ENCODE results near the gene NCAPG2.

NCAPG2 gene

DNA sequence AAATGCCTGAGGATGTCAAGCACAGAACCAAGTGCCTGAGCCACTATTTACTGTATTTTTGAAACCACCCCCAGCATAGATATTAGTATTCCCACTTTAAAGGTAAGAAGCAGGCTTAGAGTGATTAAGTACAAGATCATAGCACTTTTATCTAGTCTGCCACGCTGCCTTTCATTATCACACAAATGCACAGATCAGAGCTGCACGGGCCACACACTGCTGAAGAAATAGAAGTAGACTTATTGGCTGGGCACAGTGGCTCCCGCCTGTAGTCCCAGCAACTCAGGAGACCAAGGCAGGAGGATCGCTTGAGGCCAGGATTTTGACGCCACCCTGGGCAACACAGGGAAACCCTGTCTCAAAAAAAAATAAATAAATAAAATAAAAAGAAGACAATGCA, 38.2 kb downstream of the NCAPG2 start:
- TF ChIP-seq, protein P1, sequence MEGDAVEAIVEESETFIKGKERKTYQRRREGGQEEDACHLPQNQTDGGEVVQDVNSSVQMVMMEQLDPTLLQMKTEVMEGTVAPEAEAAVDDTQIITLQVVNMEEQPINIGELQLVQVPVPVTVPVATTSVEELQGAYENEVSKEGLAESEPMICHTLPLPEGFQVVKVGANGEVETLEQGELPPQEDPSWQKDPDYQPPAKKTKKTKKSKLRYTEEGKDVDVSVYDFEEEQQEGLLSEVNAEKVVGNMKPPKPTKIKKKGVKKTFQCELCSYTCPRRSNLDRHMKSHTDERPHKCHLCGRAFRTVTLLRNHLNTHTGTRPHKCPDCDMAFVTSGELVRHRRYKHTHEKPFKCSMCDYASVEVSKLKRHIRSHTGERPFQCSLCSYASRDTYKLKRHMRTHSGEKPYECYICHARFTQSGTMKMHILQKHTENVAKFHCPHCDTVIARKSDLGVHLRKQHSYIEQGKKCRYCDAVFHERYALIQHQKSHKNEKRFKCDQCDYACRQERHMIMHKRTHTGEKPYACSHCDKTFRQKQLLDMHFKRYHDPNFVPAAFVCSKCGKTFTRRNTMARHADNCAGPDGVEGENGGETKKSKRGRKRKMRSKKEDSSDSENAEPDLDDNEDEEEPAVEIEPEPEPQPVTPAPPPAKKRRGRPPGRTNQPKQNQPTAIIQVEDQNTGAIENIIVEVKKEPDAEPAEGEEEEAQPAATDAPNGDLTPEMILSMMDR (IDR thresholded peaks at IDR 0.05; ENCODE audit: low read depth, low read length): no peak
- no peak for DNase-seq (ENCODE audit: extremely low read depth, low read depth)

DNA sequence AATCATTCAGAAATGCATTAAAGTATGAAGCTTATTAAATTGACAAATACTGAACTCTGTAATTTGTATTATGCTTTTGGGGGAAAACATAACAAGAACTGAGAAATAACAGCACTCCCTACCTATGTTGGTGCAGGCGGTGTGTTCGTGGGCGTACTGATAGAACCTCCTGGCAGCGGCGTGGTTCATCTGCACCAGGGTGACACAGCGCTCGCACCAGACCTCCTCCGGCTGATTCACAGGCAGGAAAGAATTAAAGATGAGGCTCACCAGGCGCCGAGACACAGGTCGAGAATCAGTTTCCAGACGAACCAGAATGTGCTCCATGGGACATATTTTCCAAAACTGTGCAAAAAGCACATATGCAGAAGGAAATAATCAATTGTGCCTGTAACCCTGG, 40.2 kb downstream of the NCAPG2 start:
- DNase-seq (ENCODE audit: extremely low read depth, low read depth): no peak
- TF ChIP-seq, protein P1 (IDR thresholded peaks at IDR 0.05; ENCODE audit: low read depth, low read length): no peak

DNA sequence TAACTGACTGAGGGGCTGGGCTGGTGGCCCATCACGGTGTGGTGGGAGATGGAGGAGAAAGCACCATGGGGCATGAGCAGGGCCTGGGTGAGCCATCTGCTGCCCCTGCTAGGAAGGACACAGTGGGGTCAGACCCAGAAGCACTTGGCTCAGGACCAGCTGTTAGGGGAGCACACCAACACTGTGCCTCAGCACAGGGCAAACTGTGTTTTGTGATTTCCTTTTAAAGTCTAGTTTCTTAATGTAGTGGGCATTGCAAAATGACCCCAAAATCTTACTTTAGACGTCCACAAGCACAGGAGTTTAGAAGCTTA, 41.2 kb downstream of the NCAPG2 start:
- TF ChIP-seq, protein P1 (IDR thresholded peaks at IDR 0.05; ENCODE audit: low read depth, low read length): no peak

DNA sequence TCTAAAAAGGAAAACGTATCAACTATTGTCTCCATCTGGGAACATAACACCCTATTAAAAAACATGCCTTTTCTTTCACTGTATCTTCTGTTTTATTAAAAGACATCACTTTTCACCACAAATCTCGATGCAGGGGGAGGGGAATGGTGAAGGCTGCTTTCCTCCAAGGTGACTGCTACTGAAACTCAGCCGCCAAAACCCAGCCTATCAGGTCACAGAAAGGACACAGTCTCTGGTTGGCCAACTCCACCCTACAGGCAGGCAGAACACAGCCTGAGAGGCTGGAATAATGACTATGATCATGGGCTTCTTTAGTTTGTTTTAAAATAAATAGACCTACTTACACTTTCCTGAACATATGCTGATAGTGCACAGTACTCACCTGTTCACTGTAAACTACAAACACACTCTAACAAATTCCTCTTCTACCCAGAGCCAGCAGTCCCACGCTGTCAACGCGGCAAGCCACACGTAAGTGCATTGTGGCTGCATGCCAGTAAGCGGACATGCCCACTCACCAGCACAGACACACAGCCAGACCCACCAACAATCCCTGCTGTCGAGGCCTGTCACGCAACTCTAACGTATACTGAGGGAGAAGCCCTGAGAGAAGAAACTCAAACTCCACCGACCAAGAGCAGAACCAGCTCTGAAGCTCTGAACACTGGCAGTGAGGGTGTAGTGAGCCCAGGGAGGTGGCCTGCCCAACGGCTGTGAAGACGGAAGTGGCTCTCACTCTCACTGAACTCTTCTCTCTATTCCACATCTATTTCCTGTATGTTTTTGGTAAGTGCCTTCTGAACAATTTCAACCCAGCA, 41.8 kb downstream of the NCAPG2 start:
- TF ChIP-seq, protein P1 (IDR thresholded peaks at IDR 0.05; ENCODE audit: low read depth, low read length): no peak
- DNase-seq (ENCODE audit: extremely low read depth, low read depth): no peak

More for the DNA sequence above, 41.2 kb downstream of the NCAPG2 start:
- DNase-seq (ENCODE audit: extremely low read depth, low read depth): no peak

DNA sequence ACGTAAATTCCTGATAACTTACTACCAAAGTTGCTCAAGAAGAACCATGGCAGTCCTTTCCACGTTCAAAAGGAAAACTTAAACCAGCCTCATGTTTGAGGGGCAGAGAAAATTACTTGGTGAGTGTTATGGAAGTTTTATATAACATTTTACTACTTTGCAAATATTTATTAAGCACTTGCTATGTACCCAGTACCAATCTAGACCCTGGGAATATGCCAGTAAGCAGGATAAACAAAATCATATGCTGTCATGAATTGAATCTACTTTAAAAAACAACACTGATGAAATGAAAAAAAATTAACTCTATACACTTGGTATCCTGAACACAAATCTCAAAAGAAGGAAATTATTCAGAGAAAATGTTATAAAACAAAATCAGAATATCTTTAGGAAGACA, 46.1 kb downstream of the NCAPG2 start:
- TF ChIP-seq, protein P1 (IDR thresholded peaks at IDR 0.05; ENCODE audit: low read depth, low read length): no peak
- no peak for DNase-seq (ENCODE audit: extremely low read depth, low read depth)

DNA sequence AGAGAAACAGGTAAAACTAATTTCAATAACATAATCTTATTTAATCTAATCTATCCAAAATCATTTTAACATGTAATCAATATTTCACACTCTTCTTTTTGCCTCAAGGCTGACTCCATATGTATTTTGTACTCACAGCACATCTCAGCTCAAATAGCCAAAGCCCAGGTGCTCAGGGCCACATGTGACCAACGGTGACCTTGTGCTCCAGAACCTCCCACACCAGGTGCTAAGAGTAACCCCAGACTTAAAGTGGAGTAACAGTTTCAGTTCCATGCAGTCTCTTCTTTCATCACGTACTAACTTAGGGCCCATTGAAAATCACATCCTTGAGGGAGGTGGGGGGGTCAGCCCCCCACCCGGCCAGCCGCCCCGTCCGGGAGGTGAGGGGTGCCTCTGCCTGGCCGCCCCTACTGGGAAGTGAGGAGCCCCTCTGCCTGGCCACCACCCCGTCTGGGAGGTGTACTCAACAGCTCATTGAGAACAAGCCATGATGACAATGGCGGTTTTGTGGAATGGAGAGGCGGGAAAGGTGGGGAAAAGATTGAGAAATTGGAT, 47.3 kb downstream of the NCAPG2 start:
- TF ChIP-seq, protein P1 (IDR thresholded peaks at IDR 0.05; ENCODE audit: low read depth, low read length): no peak
- no peak for DNase-seq (ENCODE audit: extremely low read depth, low read depth)

DNA sequence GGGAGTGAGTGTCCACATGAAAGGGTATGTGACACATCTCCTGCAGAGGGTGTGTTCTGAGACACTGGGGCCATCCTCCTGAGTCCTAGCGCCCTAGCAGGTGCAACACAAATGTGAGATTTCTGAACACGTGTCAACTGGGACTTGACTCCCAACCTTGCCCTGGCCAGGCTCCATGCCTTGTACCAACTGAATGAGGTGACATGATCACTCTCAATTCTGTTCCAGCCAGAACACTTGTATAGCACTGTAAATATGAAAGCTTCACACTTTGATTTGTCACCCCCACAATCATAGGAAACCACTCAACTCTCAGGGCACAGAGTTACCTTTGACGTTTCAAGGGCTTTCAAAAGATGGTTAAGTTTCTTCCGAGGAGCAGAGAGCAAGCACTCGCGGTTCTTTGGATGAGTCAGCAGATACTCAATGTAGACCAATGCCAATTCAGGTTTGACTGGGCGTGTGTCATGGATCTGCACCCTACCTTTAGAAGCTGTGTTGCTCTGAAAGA, 48.6 kb downstream of the NCAPG2 start:
- TF ChIP-seq, protein P1 (IDR thresholded peaks at IDR 0.05; ENCODE audit: low read depth, low read length): no peak
- DNase-seq (ENCODE audit: extremely low read depth, low read depth): no peak
